Neuronal stem cell (in vitro differentiated cells): Measurements from ENCODE around the gene CYB561A3.

ENCODE experiments used
- DNase-seq: peaks from one replicate; pipeline ENCODE4 v3.0.0-alpha.2; 2013; ENCODE audit warnings: low spot score
- H2AFZ ChIP-seq: one replicate; pipeline ENCODE4 v1.6.1; 2013; ENCODE audit warnings: mild to moderate bottlenecking, low read length, inconsistent platforms
- H2AK5ac ChIP-seq: 2 replicates; pipeline ENCODE4 v1.6.1; 2013; ENCODE audit warnings: low read depth, mild to moderate bottlenecking, inconsistent platforms, low read length, moderate library complexity, mixed read lengths
- H2BK120ac ChIP-seq: 2 replicates; pipeline ENCODE4 v1.6.1; 2013; ENCODE audit warnings: low read depth, mild to moderate bottlenecking, inconsistent platforms, low read length, moderate library complexity, mixed read lengths
- H2BK12ac ChIP-seq: one replicate; pipeline ENCODE4 v1.6.1; 2013; ENCODE audit warnings: low read length, inconsistent platforms
- H2BK15ac ChIP-seq: 2 replicates; pipeline ENCODE4 v1.6.1; 2013; ENCODE audit warnings: mild to moderate bottlenecking, low read length, inconsistent platforms, mixed read lengths
- H2BK5ac ChIP-seq: one replicate; pipeline ENCODE4 v1.6.1; 2013; ENCODE audit warnings: inconsistent platforms, mild to moderate bottlenecking, low read length, moderate library complexity
- H3K14ac ChIP-seq: one replicate; pipeline ENCODE4 v1.6.1; 2013; ENCODE audit warnings: low read length, inconsistent platforms
- H3K18ac ChIP-seq: 2 replicates; pipeline ENCODE4 v1.6.1; 2013; ENCODE audit warnings: low read length, inconsistent platforms
- H3K23ac ChIP-seq: 2 replicates; pipeline ENCODE4 v1.6.1; 2013; ENCODE audit warnings: low read depth, mild to moderate bottlenecking, mixed read lengths, low read length, inconsistent platforms; ENCODE audit not compliant: poor library complexity
- H3K27ac ChIP-seq: replicated peaks from 3 replicates; pipeline ENCODE4 v1.5.1; 2013; ENCODE audit warnings: low read length, inconsistent platforms
- H3K27me3 ChIP-seq, 3 experiments: 2 replicates each; pipeline ENCODE4 v1.6.1; 2013; ENCODE audit warnings: low read length in 3 of 3, mild to moderate bottlenecking in 2 of 3, inconsistent platforms in 1 of 3, low read depth in 1 of 3, mixed read lengths in 1 of 3, moderate library complexity in 1 of 3; ENCODE audit not compliant: control insufficient read depth in 3 of 3, insufficient read depth in 3 of 3
- H3K36me3 ChIP-seq, 2 donors: replicated peaks in 1 of 2; 2 replicates each; pipeline ENCODE4 v1.6.1; 2013; ENCODE audit warnings: low read length in 2 of 2; ENCODE audit not compliant: control insufficient read depth in 2 of 2, insufficient read depth in 2 of 2
- H3K4ac ChIP-seq: 2 replicates; pipeline ENCODE4 v1.6.1; 2013; ENCODE audit warnings: inconsistent platforms, mild to moderate bottlenecking, low read length, moderate library complexity
- H3K4me1 ChIP-seq, 2 donors: 1 replicate in 1 of 2; 2 replicates in 1 of 2; pipeline ENCODE4 v1.6.1; 2013; ENCODE audit warnings: low read length in 2 of 2, low read depth in 1 of 2; ENCODE audit not compliant: control insufficient read depth in 2 of 2, insufficient read depth in 1 of 2
- H3K4me2 ChIP-seq: one replicate; pipeline ENCODE4 v1.6.1; 2013; ENCODE audit warnings: mild to moderate bottlenecking, low read length, inconsistent platforms; ENCODE audit not compliant: insufficient read depth, poor library complexity, severe bottlenecking
- H3K4me3 ChIP-seq, 2 donors: 2 replicates each; pipeline ENCODE4 v1.5.1; 2013; ENCODE audit warnings: low read length in 2 of 2, mild to moderate bottlenecking in 2 of 2, inconsistent platforms in 1 of 2, moderate library complexity in 1 of 2
- H3K79me1 ChIP-seq: one replicate; pipeline ENCODE4 v1.6.1; 2013; ENCODE audit warnings: low read depth, mild to moderate bottlenecking, inconsistent platforms, low read length, moderate library complexity
- H3K9ac ChIP-seq: one replicate; pipeline ENCODE4 v1.6.1; 2013; ENCODE audit warnings: mild to moderate bottlenecking, low read depth, low read length, inconsistent platforms; ENCODE audit not compliant: poor library complexity
- H3K9me3 ChIP-seq, 2 donors: replicated peaks in 1 of 2; 2 replicates each; pipeline versions ENCODE3 to v1.6.1; 2013; ENCODE audit warnings: low read length in 2 of 2, mild to moderate bottlenecking in 2 of 2, inconsistent platforms in 1 of 2, low read depth in 1 of 2, mixed read lengths in 1 of 2, moderate library complexity in 1 of 2; ENCODE audit not compliant: control insufficient read depth in 2 of 2, insufficient read depth in 1 of 2
- H4K8ac ChIP-seq: one replicate; pipeline ENCODE4 v1.6.1; 2013; ENCODE audit warnings: low read depth, mild to moderate bottlenecking, inconsistent platforms, low read length, moderate library complexity
- H4K91ac ChIP-seq: one replicate; pipeline ENCODE4 v1.6.1; 2013; ENCODE audit warnings: low read length, low read depth, mild to moderate bottlenecking, inconsistent platforms; ENCODE audit not compliant: poor library complexity
- WGBS, 2 donors: extraction: QIAGEN DNeasy Blood & Tissue Kit; methylation state at CpG; one replicate each; pipeline ENCODE4 v1.1.7; 2013; ENCODE audit warnings: missing lambda C conversion rate in 2 of 2, mixed read lengths in 1 of 2; ENCODE audit not compliant: insufficient read length in 2 of 2, insufficient replicate concordance in 1 of 2; ENCODE audit errors: extremely low coverage in 2 of 2; 5-methylcytosine and 5-hydroxymethylcytosine counted together

CYB561A3 gene

DNA sequence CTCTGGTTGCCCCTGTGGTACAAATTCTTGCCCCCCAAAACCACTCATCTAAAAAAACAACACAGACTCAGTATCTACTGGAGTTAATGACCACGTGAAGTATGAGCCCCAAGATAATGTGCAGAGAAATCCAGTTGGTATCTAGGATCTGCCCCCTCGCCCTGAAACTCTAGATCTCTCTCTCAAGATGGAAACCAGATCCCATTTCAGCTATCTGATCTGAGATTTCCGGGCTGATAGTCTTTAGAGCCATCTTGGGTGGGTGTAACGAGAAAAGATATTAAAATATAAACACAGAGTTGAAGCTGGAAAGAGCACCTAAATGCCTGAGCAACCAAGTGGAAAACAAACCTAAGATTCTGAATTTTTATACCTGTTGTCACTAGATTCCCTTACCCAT, 52.5 kb downstream of the CYB561A3 start:
- H3K4me1 ChIP-seq = no peaks in the 10 kb centered on the region
- no peak overlapping the region for H3K14ac ChIP-seq
- H4K91ac ChIP-seq = no peak overlapping the region
- H2AFZ ChIP-seq = no peak overlapping the region
- H3K36me3 ChIP-seq = peaks cover 58 to 98% of the 10 kb centered on the region in 2 donors
- H2AK5ac ChIP-seq = no peak overlapping the region
- WGBS, 2 donors = no CpG with 5 or more reads among the region's 4 CpGs
- H3K4me2 ChIP-seq = no peak overlapping the region
- DNase-seq = no peak
- H3K4ac ChIP-seq = no peak overlapping the region
- no peak overlapping the region for H3K23ac ChIP-seq
- no peak overlapping the region for H3K4me3 ChIP-seq
- no peak overlapping the region for H2BK12ac ChIP-seq
- H2BK15ac ChIP-seq = no peak overlapping the region
- no peaks in the 10 kb centered on the region for H3K9me3 ChIP-seq
- no peak overlapping the region for H3K27ac ChIP-seq
- H4K8ac ChIP-seq = no peak overlapping the region
- H3K9ac ChIP-seq = no peak overlapping the region
- no peaks in the 10 kb centered on the region for H3K27me3 ChIP-seq
- H2BK5ac ChIP-seq = no peak overlapping the region
- H3K18ac ChIP-seq = no peak overlapping the region
- H3K79me1 ChIP-seq = no peaks in the 10 kb centered on the region
- H2BK120ac ChIP-seq = no peak overlapping the region

DNA sequence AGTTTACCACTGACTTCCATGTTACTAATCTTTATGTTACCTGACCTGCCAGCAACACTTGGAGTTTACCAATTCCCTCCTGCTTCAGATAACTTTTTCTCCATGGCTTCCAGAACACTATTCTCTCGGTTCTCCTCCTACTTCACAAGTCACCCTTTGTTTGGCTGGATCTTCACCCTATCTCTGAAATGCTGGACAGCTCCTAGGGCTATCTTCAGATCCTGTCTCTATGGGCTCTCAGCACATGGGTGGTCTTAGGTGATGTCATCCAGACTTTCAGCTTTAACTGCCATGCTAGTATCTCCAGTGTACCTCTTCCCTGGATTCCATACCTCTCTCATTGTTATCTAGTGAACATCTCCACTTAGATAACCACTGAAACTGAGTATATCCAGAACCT, 54.3 kb downstream of the CYB561A3 start:
- peaks cover 58 to 99% of the 10 kb centered on the region in 2 donors for H3K36me3 ChIP-seq

DNA sequence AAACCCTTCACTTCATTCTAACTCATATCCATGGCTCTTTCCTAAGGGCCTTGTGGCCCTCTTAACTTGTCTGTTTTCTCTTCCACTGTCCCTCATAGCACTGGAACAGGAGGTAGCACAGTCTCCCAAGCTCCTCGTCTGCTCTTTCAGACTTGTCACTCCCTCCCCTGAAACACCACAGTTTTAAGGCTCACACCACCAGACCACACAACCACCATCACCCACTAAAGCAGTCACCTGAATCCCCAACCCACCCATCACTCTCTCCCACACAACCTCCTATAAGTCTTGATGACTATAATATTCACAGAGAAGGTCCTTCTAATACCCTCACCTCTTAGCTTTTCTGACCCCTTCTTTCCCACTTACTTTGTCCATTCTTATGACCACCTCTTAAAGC, 55.5 kb downstream of the CYB561A3 start:
- Histone ChIP-seq H3K4me1 (no peaks in the 10 kb centered on the region), H2BK5ac (no peak overlapping the region), H3K79me1 (no peaks in the 10 kb centered on the region), H3K23ac (no peak overlapping the region), H3K9ac (no peak overlapping the region), H3K27me3 (no peaks in the 10 kb centered on the region), H2AFZ (no peak overlapping the region), H2BK15ac (no peak overlapping the region), H3K18ac (no peak overlapping the region), H4K8ac (no peak overlapping the region), H3K4me3 (no peak overlapping the region), H3K4me2 (no peak overlapping the region), H3K4ac (no peak overlapping the region), H2BK120ac (no peak overlapping the region), H2AK5ac (no peak overlapping the region), H4K91ac (no peak overlapping the region), H3K27ac (no peak overlapping the region), H3K36me3 (peaks cover 59 to 99% of the 10 kb centered on the region in 2 donors), H2BK12ac (no peak overlapping the region), H3K9me3 (no peaks in the 10 kb centered on the region), H3K14ac (no peak overlapping the region)
- no CpG with 5 or more reads among the region's 1 CpG for WGBS, 2 donors
- DNase-seq = no peak

More for the DNA sequence above, 54.3 kb downstream of the CYB561A3 start:
- DNase-seq = no peak
- Histone ChIP-seq H3K4me2 (no peak overlapping the region), H3K27ac (no peak overlapping the region), H2BK120ac (no peak overlapping the region), H4K91ac (no peak overlapping the region), H3K14ac (no peak overlapping the region), H3K18ac (no peak overlapping the region), H3K9me3 (no peaks in the 10 kb centered on the region), H2BK15ac (no peak overlapping the region), H3K23ac (no peak overlapping the region), H4K8ac (no peak overlapping the region), H2AFZ (no peak overlapping the region), H2BK5ac (no peak overlapping the region), H3K4me1 (no peaks in the 10 kb centered on the region), H2BK12ac (no peak overlapping the region), H2AK5ac (no peak overlapping the region), H3K27me3 (no peaks in the 10 kb centered on the region), H3K9ac (no peak overlapping the region), H3K4ac (no peak overlapping the region), H3K79me1 (no peaks in the 10 kb centered on the region), H3K4me3 (no peak overlapping the region)
- no CpG with 5 or more reads among the region's 1 CpG for WGBS, 2 donors

DNA sequence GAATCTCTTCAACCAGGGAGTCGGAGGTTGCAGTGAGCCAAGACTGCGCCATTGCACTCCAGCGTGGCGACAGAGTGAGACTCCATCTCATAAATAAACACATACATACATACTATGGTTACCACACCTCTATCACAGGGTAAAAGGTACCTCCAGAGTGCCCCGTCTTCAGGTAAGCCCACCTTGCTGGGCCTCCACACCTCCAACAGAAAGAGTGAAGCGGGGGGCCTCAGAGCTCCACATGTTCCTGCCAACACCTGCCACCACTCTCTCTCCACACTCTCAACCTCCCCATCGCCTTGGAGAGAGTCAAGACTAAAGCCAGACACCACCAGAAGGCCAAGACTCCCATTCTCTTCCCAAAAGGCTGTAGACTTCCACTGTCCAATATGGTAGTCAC, 56.3 kb downstream of the CYB561A3 start:
- Histone ChIP-seq H3K4ac (no peak overlapping the region), H3K27me3 (no peaks in the 10 kb centered on the region), H3K18ac (no peak overlapping the region), H2BK15ac (no peak overlapping the region), H3K27ac (no peak overlapping the region), H3K9me3 (no peaks in the 10 kb centered on the region), H3K4me2 (no peak overlapping the region), H3K9ac (no peak overlapping the region), H2AK5ac (no peak overlapping the region), H3K23ac (no peak overlapping the region), H2AFZ (no peak overlapping the region), H4K91ac (no peak overlapping the region), H2BK12ac (no peak overlapping the region), H4K8ac (no peak overlapping the region), H3K79me1 (no peaks in the 10 kb centered on the region), H3K14ac (no peak overlapping the region), H3K4me3 (no peak overlapping the region), H2BK5ac (no peak overlapping the region), H3K36me3 (peaks cover 61 to 99% of the 10 kb centered on the region in 2 donors), H2BK120ac (no peak overlapping the region), H3K4me1 (no peaks in the 10 kb centered on the region)
- no CpG with 5 or more reads among the region's 7 CpGs for WGBS, 2 donors
- no peak for DNase-seq
